Parathyroid adenoma (tissue), 2 donors: ENCODE data around the gene SNCG.

Experiments used
- H2AFZ ChIP-seq: fragments of 300-600 bp; sonication (generic); one replicate; pipeline ENCODE4 v1.7.0; 2017; ENCODE audit warnings: antibody characterized with exemption, mild to moderate bottlenecking
- H3K27ac ChIP-seq: fragments of 300-600 bp; sonication (generic); one replicate; pipeline ENCODE4 v1.7.0; 2017
- H3K27me3 ChIP-seq: fragments of 300-600 bp; sonication (generic); one replicate; pipeline ENCODE4 v1.7.0; 2017; ENCODE audit warnings: low read length; ENCODE audit not compliant: control insufficient read depth, insufficient read depth
- H3K36me3 ChIP-seq: fragments of 300-600 bp; sonication (generic); one replicate; pipeline ENCODE4 v1.7.0; 2017; ENCODE audit warnings: low read length; ENCODE audit not compliant: control insufficient read depth, insufficient read depth
- H3K4me1 ChIP-seq: fragments of 300-600 bp; sonication (generic); one replicate; pipeline ENCODE4 v1.7.0; 2017; ENCODE audit warnings: control low read depth
- H3K4me2 ChIP-seq: fragments of 300-600 bp; sonication (generic); one replicate; pipeline ENCODE4 v1.7.0; 2017; ENCODE audit warnings: low read length
- H3K4me3 ChIP-seq: fragments of 300-600 bp; sonication (generic); one replicate; pipeline ENCODE4 v1.7.0; 2017; ENCODE audit warnings: low read depth, low read length
- H3K79me2 ChIP-seq: fragments of 300-600 bp; sonication (generic); one replicate; pipeline ENCODE4 v1.7.0; 2017; ENCODE audit warnings: control low read depth
- H3K9ac ChIP-seq: fragments of 300-600 bp; sonication (generic); one replicate; pipeline ENCODE4 v1.7.0; 2017; ENCODE audit warnings: mild to moderate bottlenecking
- H3K9me3 ChIP-seq: fragments of 300-600 bp; sonication (generic); one replicate; pipeline ENCODE4 v1.7.0; 2017; ENCODE audit warnings: low read length; ENCODE audit not compliant: control insufficient read depth
- TF ChIP-seq, protein P1 (sequence below): fragments of 300-600 bp; sonication (generic); IDR thresholded peaks from one replicate; pipeline ENCODE4 v1.7.0; 2017; ENCODE audit warnings: antibody characterized with exemption, mild to moderate bottlenecking
- donor health status: primary hyperparathyroidism.

Gene SNCG

DNA sequence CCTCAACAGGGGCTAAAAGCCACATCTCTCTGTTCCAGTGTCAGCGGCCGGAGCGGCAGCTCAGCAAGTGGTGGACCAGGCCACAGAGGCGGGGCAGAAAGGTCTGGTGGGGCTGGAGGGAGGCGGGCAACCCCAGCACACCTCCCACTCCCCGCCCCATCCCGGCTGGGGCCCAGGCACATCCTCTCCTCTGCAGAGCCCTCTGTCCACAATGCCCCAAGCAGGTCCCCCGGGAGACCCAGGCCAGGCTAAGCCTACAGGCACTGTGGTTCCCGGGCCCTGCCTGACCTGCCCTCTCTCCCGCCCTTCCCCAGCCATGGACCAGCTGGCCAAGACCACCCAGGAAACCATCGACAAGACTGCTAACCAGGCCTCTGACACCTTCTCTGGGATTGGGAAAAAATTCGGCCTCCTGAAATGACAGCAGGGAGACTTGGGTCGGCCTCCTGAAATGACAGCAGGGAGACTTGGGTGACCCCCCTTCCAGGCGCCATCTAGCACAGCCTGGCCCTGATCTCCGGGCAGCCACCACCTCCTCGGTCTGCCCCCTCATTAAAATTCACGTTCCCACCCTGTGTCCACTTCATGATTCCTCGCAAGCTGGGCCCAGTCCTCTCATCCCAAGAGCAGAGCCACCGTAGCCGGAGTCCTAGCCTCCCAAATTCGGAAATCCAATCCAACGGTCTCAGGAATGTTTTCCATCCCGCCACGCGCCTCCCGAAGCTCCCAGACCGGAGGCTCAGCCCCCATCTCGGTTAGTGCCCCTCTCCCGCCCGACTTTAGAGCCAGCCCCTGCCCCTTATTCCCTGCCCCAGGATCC lies 12.0 kb downstream of the SNCG start:
- H3K4me1 ChIP-seq: peaks cover 4% of the 10 kb centered on the region

DNA sequence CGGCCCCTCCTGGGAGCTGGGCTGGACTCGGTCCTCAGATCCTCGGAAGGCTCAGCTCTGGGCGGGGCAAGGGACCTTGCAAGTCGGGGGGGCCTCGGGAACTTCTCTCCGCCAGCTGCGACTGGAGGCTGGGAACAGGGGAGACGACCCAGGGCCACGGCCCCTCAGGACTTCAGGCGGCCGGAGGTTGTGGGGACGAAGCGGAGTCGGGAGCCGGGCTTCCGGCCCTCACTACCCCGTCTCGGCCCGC lies 12.5 kb downstream of the SNCG start:
- peaks cover 4% of the 10 kb centered on the region for H3K4me1 ChIP-seq
- TF ChIP-seq, protein P1, sequence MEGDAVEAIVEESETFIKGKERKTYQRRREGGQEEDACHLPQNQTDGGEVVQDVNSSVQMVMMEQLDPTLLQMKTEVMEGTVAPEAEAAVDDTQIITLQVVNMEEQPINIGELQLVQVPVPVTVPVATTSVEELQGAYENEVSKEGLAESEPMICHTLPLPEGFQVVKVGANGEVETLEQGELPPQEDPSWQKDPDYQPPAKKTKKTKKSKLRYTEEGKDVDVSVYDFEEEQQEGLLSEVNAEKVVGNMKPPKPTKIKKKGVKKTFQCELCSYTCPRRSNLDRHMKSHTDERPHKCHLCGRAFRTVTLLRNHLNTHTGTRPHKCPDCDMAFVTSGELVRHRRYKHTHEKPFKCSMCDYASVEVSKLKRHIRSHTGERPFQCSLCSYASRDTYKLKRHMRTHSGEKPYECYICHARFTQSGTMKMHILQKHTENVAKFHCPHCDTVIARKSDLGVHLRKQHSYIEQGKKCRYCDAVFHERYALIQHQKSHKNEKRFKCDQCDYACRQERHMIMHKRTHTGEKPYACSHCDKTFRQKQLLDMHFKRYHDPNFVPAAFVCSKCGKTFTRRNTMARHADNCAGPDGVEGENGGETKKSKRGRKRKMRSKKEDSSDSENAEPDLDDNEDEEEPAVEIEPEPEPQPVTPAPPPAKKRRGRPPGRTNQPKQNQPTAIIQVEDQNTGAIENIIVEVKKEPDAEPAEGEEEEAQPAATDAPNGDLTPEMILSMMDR: no peak

More for the DNA sequence above, 12.0 kb downstream of the SNCG start:
- Histone ChIP-seq H3K27ac (peak overlapping the region; percentile 71), H3K9ac (peak overlapping the region; percentile 30), H3K9me3 (no peaks in the 10 kb centered on the region), H3K36me3 (no peaks in the 10 kb centered on the region), H3K4me3 (peak overlapping the region; percentile 44), H3K27me3 (no peaks in the 10 kb centered on the region), H3K79me2 (no peaks in the 10 kb centered on the region), H3K4me2 (peak overlapping the region; percentile 84), H2AFZ (peak overlapping the region; percentile 78)
- TF ChIP-seq, protein P1: no peak

DNA sequence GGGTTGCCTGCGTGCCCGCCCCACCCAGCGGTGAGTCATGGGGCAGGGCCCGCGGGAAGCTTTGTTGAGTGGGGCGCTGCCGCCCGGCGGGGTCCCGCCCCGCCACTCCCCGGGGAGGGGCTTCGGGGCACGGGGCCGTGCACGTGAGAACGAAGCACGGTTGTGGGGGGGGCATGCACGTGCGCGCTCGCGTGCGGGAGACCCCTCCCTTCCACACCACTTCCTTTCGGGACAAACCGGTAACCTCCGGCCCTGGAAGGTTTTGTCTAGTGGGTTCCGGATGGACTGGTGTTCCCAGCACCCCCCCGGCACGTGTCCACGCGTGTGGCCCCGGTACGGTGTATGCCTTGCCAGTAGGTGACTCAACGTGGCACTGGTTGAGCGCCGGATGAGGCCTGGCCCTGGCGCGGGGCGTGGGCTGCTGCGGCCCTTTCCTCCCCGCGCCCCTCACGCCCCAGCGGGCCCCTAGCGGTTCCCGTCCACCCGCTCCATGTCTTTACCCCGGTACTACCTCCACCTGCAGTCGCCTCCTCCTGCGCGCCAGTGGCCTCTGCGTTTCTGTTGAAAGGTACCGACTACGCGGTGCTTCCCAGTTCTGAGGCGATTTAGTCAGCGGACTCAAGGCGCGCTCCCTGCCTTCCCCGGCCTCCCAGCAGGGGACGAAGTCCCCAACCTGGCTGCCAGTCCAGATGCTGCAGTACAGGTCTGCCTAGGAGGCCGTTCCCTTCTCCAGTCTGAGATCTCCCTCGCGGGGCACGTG lies 13.0 kb downstream of the SNCG start:
- H3K4me2 ChIP-seq: peak overlapping the region; percentile 84
- no peaks in the 10 kb centered on the region for H3K36me3 ChIP-seq
- H2AFZ ChIP-seq: peak overlapping the region; percentile 78
- H3K9ac ChIP-seq: peak overlapping the region; percentile 58
- peaks cover 4% of the 10 kb centered on the region for H3K4me1 ChIP-seq
- no peaks in the 10 kb centered on the region for H3K27me3 ChIP-seq
- peak overlapping the region; percentile 71 for H3K27ac ChIP-seq
- no peaks in the 10 kb centered on the region for H3K79me2 ChIP-seq
- peak overlapping the region; percentile 44 for H3K4me3 ChIP-seq
- H3K9me3 ChIP-seq: no peaks in the 10 kb centered on the region
- TF ChIP-seq, protein P1: no peak

More for the DNA sequence above, 12.5 kb downstream of the SNCG start:
- H3K9me3 ChIP-seq: no peaks in the 10 kb centered on the region
- H3K36me3 ChIP-seq: no peaks in the 10 kb centered on the region
- peak overlapping the region; percentile 44 for H3K4me3 ChIP-seq
- no peaks in the 10 kb centered on the region for H3K79me2 ChIP-seq
- peak overlapping the region; percentile 71 for H3K27ac ChIP-seq
- H3K9ac ChIP-seq: peak overlapping the region; percentile 30
- no peaks in the 10 kb centered on the region for H3K27me3 ChIP-seq
- peak overlapping the region; percentile 84 for H3K4me2 ChIP-seq
- H2AFZ ChIP-seq: peak overlapping the region; percentile 78

- Histone ChIP-seq H3K9ac (no peak overlapping the region), H3K9me3 (no peaks in the 10 kb centered on the region), H3K79me2 (no peaks in the 10 kb centered on the region), H3K4me2 (no peak overlapping the region), H3K4me3 (no peak overlapping the region), H3K27ac (no peak overlapping the region), H2AFZ (no peak overlapping the region), H3K27me3 (no peaks in the 10 kb centered on the region), H3K36me3 (no peaks in the 10 kb centered on the region), H3K4me1 (peaks cover 4% of the 10 kb centered on the region)
- TF ChIP-seq, protein P1: no peak
Observed at GRCh38 chr10:86972613-86973380, 14.4 kb downstream of the SNCG start.
